Ascending aorta (tissue), 2 donors: ENCODE measurements around the gene SPTBN5. TPM values are rescaled to one million over a fixed set of nuclear protein-coding genes. Genes with fewer than 3 reads are reported as not detected.

Experiments used
- DNase-seq, 2 donors: peaks; one replicate each; pipeline ENCODE4 v3.0.0-alpha.2; 2019; ENCODE audit warnings: low spot score in 2 of 2
- H3K27ac ChIP-seq, 2 donors: fragments of 200-600 bp; sonication (generic); one replicate each; pipeline ENCODE4 v1.5.1; 2016 to 2017; ENCODE audit warnings: mild to moderate bottlenecking in 1 of 2
- H3K27me3 ChIP-seq: fragments of 200-600 bp; sonication (generic); one replicate; pipeline ENCODE4 v1.5.1; 2017
- H3K36me3 ChIP-seq, 2 donors: fragments of 200-600 bp; sonication (generic); one replicate each; pipeline ENCODE4 v1.5.1; 2016
- H3K4me1 ChIP-seq, 2 donors: fragments of 200-600 bp; sonication (generic); one replicate each; pipeline ENCODE4 v1.5.1; 2016 to 2017; ENCODE audit warnings: mild to moderate bottlenecking in 1 of 2
- H3K4me3 ChIP-seq, 2 donors: fragments of 200-600 bp; sonication (generic); one replicate each; pipeline ENCODE4 v1.5.1; 2016 to 2017; ENCODE audit warnings: mild to moderate bottlenecking in 1 of 2
- H3K9me3 ChIP-seq, 2 donors: fragments of 200-600 bp; sonication (generic); one replicate each; pipeline ENCODE4 v1.5.1; 2016
- CTCF ChIP-seq, 3 experiments: fragments of 200-600 bp in 2 of 3; fragments of 450-650 bp in 1 of 3; sonication (generic) in 2 of 3; IDR thresholded peaks; one replicate each; pipeline ENCODE4 v1.5.1; 2016 to 2019; ENCODE audit warnings: antibody characterized with exemption in 3 of 3, mild to moderate bottlenecking in 1 of 3, moderate library complexity in 1 of 3
- intact Hi-C: fragments of 100-400 bp; cut with DNase I; formaldehyde crosslinking; loops from one replicate; pipeline ENCODE4 v1.15.1; 2023
- total RNA-seq: library from RNA; depleted of rRNA; stranded (reverse); fragments of >200 nt; gene quantifications from one replicate; pipeline ENCODE4 v1.1.0, GENCODE V29; 2016

The SPTBN5 gene
- total RNA-seq, 1 donor from 2014 or later: 1.5 TPM

- TF ChIP-seq CTCF (IDR thresholded peaks at IDR 0.05): no peak
- no peaks in the 10 kb centered on the region for H3K9me3 ChIP-seq
- H3K27ac ChIP-seq: no peak overlapping the region
- peaks cover 50 to 94% of the 10 kb centered on the region in 2 donors for H3K36me3 ChIP-seq
- no peaks in the 10 kb centered on the region for H3K4me1 ChIP-seq
- intact Hi-C loops: no loop called here
- no peak overlapping the region for H3K4me3 ChIP-seq
- DNase-seq: no peak
- no peaks in the 10 kb centered on the region for H3K27me3 ChIP-seq
Observed at GRCh38 chr15:41817327-41817726, 76.5 kb downstream of the SPTBN5 start.

- Histone ChIP-seq H3K9me3 (no peaks in the 10 kb centered on the region), H3K27ac (no peak overlapping the region), H3K27me3 (no peaks in the 10 kb centered on the region), H3K4me1 (no peaks in the 10 kb centered on the region), H3K4me3 (no peak overlapping the region), H3K36me3 (peaks cover 49 to 93% of the 10 kb centered on the region in 2 donors)
- no peak for DNase-seq
- TF ChIP-seq CTCF (IDR thresholded peaks at IDR 0.05): no peak
- intact Hi-C loops: no loop called here
Observed at GRCh38 chr15:41816788-41817187, 77.1 kb downstream of the SPTBN5 start.

- peaks cover 45 to 72% of the 10 kb centered on the region in 2 donors for H3K36me3 ChIP-seq
- no peaks in the 10 kb centered on the region for H3K27me3 ChIP-seq
- H3K9me3 ChIP-seq: no peaks in the 10 kb centered on the region
- no peaks in the 10 kb centered on the region for H3K4me1 ChIP-seq
- no peak overlapping the region for H3K4me3 ChIP-seq
- DNase-seq: no peak
- intact Hi-C loops: no loop called here
- no peak overlapping the region for H3K27ac ChIP-seq
- TF ChIP-seq CTCF (IDR thresholded peaks at IDR 0.05): no peak
Observed at GRCh38 chr15:41814534-41814933, 79.3 kb downstream of the SPTBN5 start.

GRCh38 chr15:41813426-41813825 lies 80.4 kb downstream of the SPTBN5 start:
- Histone ChIP-seq H3K27me3 (no peaks in the 10 kb centered on the region), H3K36me3 (peaks cover 36 to 64% of the 10 kb centered on the region in 2 donors), H3K27ac (no peak overlapping the region), H3K4me3 (no peak overlapping the region), H3K9me3 (no peaks in the 10 kb centered on the region), H3K4me1 (no peaks in the 10 kb centered on the region)
- intact Hi-C loops: no loop called here
- TF ChIP-seq CTCF (IDR thresholded peaks at IDR 0.05): no peak
- no peak for DNase-seq

- no peak for TF ChIP-seq CTCF (IDR thresholded peaks at IDR 0.05)
- no peak overlapping the region for H3K27ac ChIP-seq
- H3K27me3 ChIP-seq: no peaks in the 10 kb centered on the region
- no peaks in the 10 kb centered on the region for H3K9me3 ChIP-seq
- H3K36me3 ChIP-seq: peaks cover 30 to 58% of the 10 kb centered on the region in 2 donors
- no peak for DNase-seq
- no peak overlapping the region for H3K4me3 ChIP-seq
- intact Hi-C loops: no loop called here
- H3K4me1 ChIP-seq: no peaks in the 10 kb centered on the region
Observed at GRCh38 chr15:41812820-41813375, 81.0 kb downstream of the SPTBN5 start.
